Femur (tissue), 1 donor: ENCODE data around the gene MON1B.
"Not testable (repeated sequence)": the region's sequence is repeated elsewhere in the genome, so short reads cannot be mapped to it uniquely, and the experiment has no call there.

Source experiments
- DNase-seq: peaks from one replicate; pipeline ENCODE4 v3.0.0-alpha.2; 2017

MON1B gene

DNA sequence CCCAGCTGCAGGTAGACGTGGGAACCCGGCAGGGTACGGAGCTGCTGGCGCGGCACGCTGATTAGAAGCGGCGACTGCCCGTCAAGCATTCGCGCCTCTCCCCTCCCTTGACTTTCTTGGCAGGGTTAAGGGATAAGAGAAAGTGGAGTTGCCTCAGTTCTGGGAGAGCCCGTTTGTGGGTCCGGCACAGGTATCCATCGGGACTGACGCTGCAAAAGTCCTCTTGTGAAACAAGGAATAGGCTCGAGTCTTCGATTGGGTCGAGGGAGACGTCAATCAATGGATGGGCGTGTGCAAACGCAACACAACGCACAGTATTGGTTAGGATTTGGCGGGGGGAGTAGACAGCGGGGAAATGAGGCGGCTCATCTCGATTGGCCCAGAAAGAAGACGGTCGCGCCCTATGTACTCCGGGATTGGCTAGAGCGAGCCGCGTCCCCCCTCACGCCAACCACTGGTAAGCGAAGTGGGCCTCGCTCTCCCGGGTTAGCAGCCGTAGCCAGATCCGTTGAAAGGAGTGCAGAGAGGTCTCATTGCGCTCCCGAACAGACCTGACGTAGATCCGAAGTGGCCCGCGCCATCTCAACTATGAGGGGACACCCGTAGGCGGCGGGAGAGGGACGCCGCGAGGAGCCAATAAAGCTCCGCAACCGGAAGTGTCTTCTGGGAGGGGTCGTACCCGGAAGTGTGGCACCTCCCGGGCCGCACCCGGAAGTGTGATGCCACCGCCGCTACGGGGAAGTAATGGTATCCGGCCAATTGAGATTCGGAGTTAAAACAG, at the start of gene MON1B:
MON1B (plus strand) TSS at position 713 of the 781 bp plus-strand sequence. CDS start 296 bp downstream, outside the sequence.
- DNase-seq, result peak; percentile 99

DNA sequence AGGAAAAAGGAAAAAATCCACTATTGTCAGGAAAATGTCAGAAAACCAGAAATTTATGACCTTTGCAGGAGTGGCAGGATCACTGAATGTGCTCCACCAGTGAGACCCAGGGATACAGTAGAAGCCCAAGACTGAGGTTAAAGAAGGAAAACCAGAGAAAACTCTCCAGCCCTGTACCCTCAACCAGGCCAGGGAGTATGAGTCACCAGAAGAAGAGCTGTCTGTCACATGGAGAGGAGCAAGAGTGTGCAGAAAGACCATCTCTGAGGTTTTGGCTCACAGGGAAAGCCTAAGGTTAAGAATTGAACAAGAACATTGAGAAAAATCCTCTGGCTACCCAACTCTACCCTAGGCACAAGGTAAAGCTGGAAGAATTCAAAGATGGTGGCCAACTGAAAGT, 47.6 kb upstream of the MON1B start:
- DNase-seq, result no peak

DNA sequence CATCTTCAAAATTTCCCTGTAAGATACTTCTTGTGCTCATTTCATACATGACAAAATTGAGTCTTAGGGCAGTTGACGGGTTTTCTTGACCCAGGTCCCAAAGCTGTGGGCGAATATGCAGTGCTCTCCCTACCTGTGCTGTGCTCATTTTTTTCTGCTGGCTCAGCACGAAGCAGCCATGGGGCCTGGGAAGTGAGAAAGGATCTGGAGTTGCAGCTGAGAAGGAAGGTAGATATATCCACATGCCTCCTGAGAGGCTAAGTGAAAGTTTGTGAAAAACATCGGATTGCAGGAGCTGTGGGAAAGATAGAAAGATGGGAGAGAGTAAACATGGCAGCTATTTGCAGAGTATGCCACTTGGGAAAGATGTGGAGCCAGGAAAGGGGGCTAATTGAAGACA, 42.9 kb upstream of the MON1B start:
- no peak for DNase-seq

DNA sequence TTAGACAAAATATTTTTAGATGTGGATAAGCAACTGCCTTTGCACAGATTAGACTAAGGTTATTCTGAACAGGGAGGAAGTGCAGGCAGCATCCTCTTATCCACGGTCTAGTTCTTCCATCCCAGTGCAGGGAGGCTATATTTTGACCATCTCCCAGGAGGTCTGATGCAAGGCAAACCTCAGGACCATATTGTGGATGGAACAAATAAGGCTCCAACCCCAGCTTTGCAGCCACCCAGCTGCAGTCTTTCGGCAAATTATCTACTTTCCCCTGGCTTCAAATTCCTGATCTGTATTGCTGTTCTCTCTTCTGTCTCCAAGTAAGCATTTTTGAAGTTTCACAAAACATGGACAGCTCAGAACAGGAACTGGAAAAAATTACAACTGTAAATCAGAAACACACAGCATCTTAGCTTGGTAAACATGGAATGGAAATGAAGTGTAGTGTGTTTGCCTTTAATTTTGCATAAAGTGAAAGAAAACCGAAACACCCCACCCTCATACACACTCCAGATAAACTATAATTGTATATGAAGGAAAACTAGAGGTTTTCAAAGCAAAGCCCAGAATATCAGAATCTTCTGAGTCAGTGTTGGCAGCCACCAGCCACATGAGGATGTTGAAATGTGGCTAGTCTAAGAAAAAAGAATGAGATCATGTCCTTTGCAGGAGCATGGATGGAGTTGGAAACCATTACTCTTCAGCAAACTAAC, 33.5 kb upstream of the MON1B start:
- DNase-seq, result peak; percentile 59

GRCh38 chr16:77158293-77158692, 32.7 kb upstream of the MON1B start:
- DNase-seq, result no peak

- DNase-seq, result no peak
These were observed 26.0 kb upstream of the MON1B start for GRCh38 chr16:77165006-77165405.

DNA sequence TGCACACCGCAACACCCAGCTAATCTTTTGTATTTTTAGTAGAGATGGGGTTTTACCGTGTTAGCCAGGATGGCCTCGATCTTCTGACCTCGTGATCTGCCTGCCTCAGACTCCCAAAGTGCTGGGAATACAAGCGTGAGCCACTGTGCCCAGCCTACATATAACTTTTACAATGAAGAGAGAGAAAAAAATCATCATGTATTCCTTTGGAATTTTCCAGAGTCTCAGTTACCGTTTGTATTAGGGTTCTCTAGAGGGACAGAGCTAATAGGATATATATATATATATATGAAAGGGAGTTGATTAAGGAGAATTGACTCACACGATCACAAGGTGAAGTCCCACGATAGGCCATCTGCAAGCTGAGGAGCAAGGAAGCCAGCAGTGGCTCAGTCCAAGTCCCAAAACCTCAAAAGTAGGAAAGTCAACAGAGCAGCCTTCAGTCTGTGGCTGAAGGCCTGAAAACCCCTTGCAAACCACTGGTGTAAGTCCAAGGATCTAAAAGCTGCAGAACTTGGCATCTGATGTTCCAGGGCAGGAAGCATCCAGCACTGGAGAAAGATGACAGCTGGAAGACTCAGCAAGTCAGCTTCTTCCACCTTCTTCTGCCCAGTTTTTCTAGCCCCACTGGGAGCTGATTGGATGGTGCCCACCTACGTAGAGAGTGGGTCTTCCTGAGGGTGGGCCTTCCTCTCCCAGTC, 25.3 kb upstream of the MON1B start:
- DNase-seq, result peak; percentile 79

GRCh38 chr16:77166726-77167125, 24.3 kb upstream of the MON1B start:
- no peak for DNase-seq

DNA sequence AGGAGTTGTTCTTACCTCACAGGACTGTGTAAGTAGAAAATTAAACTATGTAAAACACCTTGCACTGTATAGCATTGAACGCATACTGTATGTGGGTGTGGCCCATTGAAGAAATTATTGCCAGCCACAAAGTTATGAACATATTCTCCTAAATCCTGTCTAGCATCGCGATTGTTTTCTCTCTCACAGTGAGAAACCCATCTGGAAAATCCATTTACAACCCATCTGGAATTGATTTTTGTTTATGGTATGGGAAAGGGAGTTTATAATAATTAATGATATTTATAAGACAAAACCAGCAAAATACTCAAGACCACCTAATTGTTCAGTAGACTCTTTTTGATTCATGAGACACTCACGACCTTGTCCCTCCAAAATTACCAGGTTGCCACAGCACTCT, 22.1 kb upstream of the MON1B start:
- no peak for DNase-seq

DNA sequence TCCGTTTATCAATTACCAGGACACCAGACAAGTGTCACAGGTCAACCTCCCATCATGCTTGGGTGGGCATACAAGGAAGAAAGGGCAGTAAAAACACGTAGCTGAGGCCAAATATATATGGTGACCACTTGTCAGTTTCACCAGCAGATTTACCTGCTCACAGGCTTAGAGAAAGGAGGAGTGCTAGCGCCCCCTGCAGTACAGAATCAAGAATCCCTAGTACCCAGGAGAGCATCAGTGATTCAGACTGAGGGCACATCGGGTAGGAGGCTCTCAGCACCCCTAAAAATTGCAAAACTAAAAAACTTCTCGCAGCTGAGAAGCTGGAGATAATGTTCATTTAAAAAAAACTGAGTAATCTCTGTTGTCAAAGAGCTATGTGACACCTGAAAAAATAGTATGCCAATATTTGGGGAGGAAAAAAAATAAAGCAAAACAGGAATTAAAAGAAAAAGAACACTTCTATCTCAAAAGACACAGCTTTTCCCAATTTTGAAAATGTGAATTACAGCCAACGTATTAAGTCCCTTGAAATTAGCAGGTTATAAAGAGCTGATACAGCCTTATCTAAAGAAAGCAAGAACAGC, 21.2 kb upstream of the MON1B start:
- DNase-seq, result peak; percentile 41

GRCh38 chr16:77170805-77171204, 20.2 kb upstream of the MON1B start:
- no peak for DNase-seq

DNA sequence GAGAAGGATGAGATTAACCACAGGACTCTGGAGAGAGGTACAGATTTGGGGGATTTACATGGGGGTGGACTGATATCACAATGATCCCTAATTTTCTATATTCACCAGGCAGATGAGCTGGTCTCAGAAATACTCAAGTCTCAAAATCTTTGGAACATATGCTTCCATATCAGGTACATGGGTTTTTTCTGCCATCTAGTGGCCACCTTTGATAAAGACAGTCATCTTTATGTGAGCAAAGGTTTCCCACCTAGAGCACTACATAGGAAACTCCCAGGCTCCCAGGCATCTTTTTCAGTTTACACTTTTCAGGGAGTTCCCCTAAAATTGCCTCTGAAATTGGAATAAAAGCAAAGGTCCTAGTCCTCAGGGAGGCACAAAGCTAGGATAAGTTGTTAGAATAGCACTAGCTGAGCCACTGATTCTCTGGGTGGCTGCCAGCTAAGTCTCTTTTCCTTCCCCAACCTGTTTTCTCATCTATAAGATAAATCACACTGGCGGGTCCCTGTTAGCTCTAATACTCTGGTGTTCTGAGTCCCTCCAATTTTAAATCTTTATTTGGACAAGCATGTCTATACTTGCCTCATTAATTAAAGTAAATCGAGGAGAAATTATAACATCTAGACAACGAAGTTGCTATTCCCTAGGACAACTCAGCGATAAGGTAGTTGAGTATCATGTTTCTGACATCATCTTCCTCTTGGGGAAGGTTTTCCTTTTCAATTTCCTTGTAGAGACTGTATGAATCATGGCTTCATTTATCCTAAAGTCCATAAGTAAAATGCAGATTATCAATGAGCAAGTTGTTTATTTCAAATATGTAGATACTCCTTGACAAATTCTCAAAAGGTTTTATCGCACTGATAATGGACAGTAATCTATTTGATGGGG, 19.0 kb upstream of the MON1B start:
- DNase-seq, result peak; percentile 40

DNA sequence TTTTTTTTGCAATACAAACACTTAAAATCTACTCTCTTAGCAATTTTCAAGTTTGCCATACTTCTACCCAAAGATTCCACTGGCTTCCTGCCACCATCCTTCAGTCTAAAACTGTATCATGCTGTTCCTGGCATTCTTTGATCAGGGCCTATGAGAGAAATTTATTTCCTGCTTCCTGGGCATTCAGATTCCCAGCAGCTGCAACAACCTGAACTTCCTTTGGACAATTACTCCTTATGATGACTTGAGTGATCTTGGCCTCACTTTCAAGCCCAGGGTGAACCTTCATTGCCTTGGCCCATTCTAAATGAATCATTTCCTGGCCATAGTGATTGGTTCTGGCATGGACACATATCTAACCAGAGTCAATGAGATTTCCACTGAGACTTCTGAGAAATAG, 18.0 kb upstream of the MON1B start:
- no peak for DNase-seq

DNA sequence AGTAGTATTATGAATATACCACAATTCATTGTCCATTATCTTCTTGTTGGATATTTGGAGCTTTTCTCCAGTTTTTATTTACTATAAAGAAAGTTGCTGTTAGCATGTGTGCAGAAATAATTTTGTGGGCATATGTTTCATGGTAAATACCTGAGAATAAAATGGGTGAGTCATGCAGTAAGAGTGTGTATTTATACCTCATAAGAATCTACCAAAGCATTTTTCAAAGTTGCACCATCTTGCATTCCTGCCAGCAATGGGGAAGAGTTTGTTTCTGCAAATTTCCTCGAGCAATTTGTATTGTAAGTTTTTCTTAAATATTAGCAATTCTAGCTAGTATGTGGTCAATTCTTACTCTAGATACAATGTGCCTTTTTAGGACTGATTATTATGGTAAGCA, 7.9 kb upstream of the MON1B start:
- DNase-seq, result no peak

- not testable (repeated sequence) for DNase-seq
These were observed 4.7 kb upstream of the MON1B start for GRCh38 chr16:77186298-77186697.

GRCh38 chr16:77190190-77190477, 856 bp upstream of the MON1B start:
- DNase-seq, result no peak

DNA sequence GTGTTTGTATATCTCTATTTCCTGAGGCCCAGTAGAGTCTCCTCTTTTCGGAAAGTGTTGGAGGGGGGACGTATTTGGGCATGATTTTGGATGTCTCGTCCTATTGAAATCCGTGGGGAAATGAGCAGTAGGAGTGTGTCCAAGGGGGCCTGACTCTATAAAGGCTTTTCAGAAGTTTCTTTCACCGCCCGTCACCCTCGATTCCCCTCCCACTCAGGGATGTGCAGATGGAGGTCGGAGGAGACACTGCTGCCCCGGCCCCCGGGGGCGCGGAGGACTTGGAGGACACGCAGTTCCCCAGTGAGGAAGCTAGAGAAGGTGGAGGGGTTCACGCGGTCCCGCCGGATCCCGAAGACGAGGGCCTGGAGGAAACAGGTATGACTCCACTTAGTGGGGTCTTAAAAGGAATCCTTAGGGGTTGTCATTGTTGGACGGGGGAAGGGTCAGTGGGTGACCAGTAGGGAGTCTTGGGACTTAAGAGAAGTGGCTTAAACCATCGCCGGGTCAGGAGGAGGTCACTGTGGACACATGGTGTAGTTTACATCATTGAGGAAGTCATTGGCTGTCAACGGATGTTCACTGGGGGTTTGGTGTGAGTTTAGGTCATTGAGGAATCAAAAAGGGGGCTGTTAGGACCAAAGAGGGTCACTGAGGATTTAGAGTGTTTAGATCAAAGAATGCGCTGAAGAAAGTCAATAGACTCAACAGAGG, 424 bp downstream of the MON1B start:
- no peak for DNase-seq

DNA sequence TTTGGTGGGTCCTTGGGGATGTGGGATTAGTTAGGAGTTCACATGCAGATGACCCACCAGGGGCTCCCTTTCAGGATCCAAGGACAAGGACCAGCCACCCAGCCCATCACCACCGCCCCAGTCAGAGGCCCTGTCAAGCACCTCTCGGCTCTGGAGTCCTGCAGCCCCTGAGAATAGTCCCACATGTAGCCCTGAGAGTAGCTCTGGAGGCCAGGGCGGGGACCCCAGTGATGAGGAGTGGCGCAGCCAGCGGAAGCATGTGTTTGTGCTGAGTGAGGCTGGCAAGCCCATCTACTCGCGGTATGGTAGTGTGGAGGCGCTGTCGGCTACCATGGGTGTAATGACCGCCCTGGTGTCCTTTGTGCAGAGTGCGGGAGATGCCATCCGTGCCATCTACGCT, 2.4 kb downstream of the MON1B start:
- DNase-seq, result no peak

DNA sequence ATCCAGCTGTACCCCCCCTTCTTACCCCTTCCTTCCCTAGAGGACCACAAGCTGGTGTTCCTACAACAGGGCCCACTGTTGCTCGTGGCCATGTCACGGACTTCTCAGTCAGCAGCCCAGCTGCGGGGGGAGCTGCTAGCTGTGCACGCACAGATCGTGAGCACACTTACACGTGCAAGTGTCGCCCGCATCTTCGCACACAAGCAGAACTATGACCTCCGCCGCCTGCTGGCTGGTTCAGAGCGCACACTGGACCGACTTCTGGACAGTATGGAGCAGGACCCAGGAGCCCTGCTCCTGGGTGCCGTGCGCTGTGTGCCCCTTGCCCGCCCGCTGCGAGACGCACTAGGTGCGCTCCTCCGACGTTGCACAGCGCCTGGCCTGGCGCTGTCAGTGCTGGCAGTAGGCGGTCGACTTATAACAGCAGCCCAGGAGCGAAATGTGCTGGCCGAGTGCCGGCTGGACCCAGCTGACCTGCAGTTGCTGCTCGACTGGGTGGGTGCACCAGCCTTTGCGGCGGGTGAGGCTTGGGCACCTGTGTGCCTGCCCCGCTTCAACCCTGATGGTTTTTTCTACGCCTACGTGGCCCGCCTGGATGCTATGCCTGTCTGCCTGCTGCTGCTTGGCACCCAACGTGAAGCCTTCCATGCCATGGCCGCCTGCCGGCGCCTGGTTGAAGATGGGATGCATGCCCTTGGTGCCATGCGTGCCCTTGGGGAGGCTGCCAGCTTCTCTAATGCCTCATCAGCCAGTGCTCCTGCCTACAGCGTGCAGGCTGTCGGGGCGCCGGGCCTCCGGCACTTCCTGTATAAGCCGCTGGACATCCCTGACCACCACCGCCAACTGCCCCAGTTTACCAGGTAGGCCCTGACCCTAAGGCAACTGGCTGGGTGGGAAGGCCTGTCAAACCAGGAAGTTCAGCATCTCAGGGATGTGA, 3.6 kb downstream of the MON1B start:
- no peak for DNase-seq

GRCh38 chr16:77195411-77195810, 4.4 kb downstream of the MON1B start:
- DNase-seq, result no peak

- no peak for DNase-seq
These were observed 6.8 kb downstream of the MON1B start for GRCh38 chr16:77197747-77198146.
